MM.1S (cell line): ENCODE results near the gene GPA33.

Experiments
- DNase-seq: peaks from one replicate; pipeline ENCODE4 v3.0.0-alpha.2; 2015
- H2AFZ ChIP-seq: fragments of 300-600 bp; sonication (generic); 2 replicates; pipeline ENCODE4 v1.6.0; 2016; ENCODE audit warnings: antibody characterized with exemption, low read length
- H3F3A ChIP-seq: fragments of 300-600 bp; sonication (generic); 2 replicates; pipeline ENCODE4 v1.6.1; 2016; ENCODE audit warnings: mild to moderate bottlenecking, antibody characterized with exemption, low read length, moderate library complexity, mixed read lengths; ENCODE audit not compliant: insufficient read depth
- H3K27ac ChIP-seq: fragments of 300-600 bp; sonication (generic); 2 replicates; pipeline ENCODE4 v1.5.1; 2016; ENCODE audit warnings: mild to moderate bottlenecking, low read length
- H3K27me3 ChIP-seq: fragments of 300-600 bp; sonication (generic); replicated peaks from 2 replicates; pipeline ENCODE4 v1.6.0; 2016; ENCODE audit warnings: low read length; ENCODE audit not compliant: insufficient read depth
- H3K36me3 ChIP-seq: fragments of 300-600 bp; sonication (generic); replicated peaks from 2 replicates; pipeline ENCODE4 v1.6.1; 2016; ENCODE audit warnings: mild to moderate bottlenecking, low read length, mixed read lengths; ENCODE audit not compliant: insufficient read depth
- H3K4me1 ChIP-seq: fragments of 300-600 bp; sonication (generic); 2 replicates; pipeline ENCODE4 v1.6.1; 2016; ENCODE audit warnings: low read length, mixed read lengths
- H3K4me2 ChIP-seq: fragments of 300-600 bp; sonication (generic); 2 replicates; pipeline ENCODE4 v1.6.0; 2016; ENCODE audit warnings: low read depth, low read length
- H3K4me3 ChIP-seq: fragments of 300-600 bp; sonication (generic); 2 replicates; pipeline ENCODE4 v1.5.1; 2016; ENCODE audit warnings: low read length, mixed read lengths
- H3K79me2 ChIP-seq: fragments of 300-600 bp; sonication (generic); 2 replicates; pipeline ENCODE4 v1.6.1; 2016; ENCODE audit warnings: mixed run types, low read length, mixed read lengths
- H3K9ac ChIP-seq: fragments of 300-600 bp; sonication (generic); 2 replicates; pipeline ENCODE4 v1.6.1; 2016; ENCODE audit warnings: low read length, mixed read lengths
- H3K9me2 ChIP-seq: fragments of 300-600 bp; sonication (generic); replicated peaks from 2 replicates; pipeline ENCODE4 v1.6.1; 2016; ENCODE audit warnings: mild to moderate bottlenecking, low read length, mixed read lengths; ENCODE audit not compliant: insufficient read depth
- H3K9me3 ChIP-seq: fragments of 300-600 bp; sonication (generic); replicated peaks from 2 replicates; pipeline ENCODE4 v1.6.1; 2016; ENCODE audit warnings: mild to moderate bottlenecking, low read length, mixed read lengths; ENCODE audit not compliant: insufficient read depth
- H4K20me1 ChIP-seq: fragments of 300-600 bp; sonication (generic); 2 replicates; pipeline ENCODE4 v1.6.1; 2016; ENCODE audit warnings: mild to moderate bottlenecking, low read length, moderate library complexity, mixed read lengths; ENCODE audit not compliant: insufficient read depth
- EZH2 ChIP-seq: fragments of 300-600 bp; sonication (generic); optimal IDR thresholded peaks from 2 replicates; pipeline ENCODE3; 2017; ENCODE audit warnings: low read depth, mild to moderate bottlenecking, antibody characterized with exemption, low read length, mixed read lengths
- EZH2phosphoT487 ChIP-seq: fragments of 300-600 bp; sonication (generic); IDR thresholded peaks from 2 replicates; pipeline ENCODE4 v1.6.1; 2018; ENCODE audit warnings: antibody characterized with exemption, low read length
- TF ChIP-seq, protein P1 (sequence below): fragments of 300-600 bp; sonication (generic); IDR thresholded peaks from 2 replicates; pipeline ENCODE4 v1.5.1; 2016; ENCODE audit warnings: antibody characterized with exemption, low read length, mixed read lengths

GPA33 gene

GRCh38 chr1:167082511-167083027 lies 7.6 kb downstream of the GPA33 start:
- H3K4me2 ChIP-seq, result no peak overlapping the region
- H3K4me1 ChIP-seq, result no peaks in the 10 kb centered on the region
- no peak overlapping the region for H3K27ac ChIP-seq
- H3K9ac ChIP-seq, result no peak overlapping the region
- no peak overlapping the region for H2AFZ ChIP-seq
- H3K36me3 ChIP-seq, result no peaks in the 10 kb centered on the region
- no peaks in the 10 kb centered on the region for H4K20me1 ChIP-seq
- no peaks in the 10 kb centered on the region for H3K9me2 ChIP-seq
- no peaks in the 10 kb centered on the region for H3K79me2 ChIP-seq
- H3K9me3 ChIP-seq, result no peaks in the 10 kb centered on the region
- no peak for DNase-seq
- no peaks in the 10 kb centered on the region for H3K27me3 ChIP-seq
- H3F3A ChIP-seq, result no peaks in the 10 kb centered on the region
- no peak overlapping the region for H3K4me3 ChIP-seq
- TF ChIP-seq, protein P1, sequence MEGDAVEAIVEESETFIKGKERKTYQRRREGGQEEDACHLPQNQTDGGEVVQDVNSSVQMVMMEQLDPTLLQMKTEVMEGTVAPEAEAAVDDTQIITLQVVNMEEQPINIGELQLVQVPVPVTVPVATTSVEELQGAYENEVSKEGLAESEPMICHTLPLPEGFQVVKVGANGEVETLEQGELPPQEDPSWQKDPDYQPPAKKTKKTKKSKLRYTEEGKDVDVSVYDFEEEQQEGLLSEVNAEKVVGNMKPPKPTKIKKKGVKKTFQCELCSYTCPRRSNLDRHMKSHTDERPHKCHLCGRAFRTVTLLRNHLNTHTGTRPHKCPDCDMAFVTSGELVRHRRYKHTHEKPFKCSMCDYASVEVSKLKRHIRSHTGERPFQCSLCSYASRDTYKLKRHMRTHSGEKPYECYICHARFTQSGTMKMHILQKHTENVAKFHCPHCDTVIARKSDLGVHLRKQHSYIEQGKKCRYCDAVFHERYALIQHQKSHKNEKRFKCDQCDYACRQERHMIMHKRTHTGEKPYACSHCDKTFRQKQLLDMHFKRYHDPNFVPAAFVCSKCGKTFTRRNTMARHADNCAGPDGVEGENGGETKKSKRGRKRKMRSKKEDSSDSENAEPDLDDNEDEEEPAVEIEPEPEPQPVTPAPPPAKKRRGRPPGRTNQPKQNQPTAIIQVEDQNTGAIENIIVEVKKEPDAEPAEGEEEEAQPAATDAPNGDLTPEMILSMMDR, result no peak
- TF ChIP-seq EZH2, result no peak
- TF ChIP-seq EZH2phosphoT487, result no peak

GRCh38 chr1:167081594-167082156 lies 8.5 kb downstream of the GPA33 start:
- H3K9ac ChIP-seq, result no peak overlapping the region
- H3K79me2 ChIP-seq, result no peaks in the 10 kb centered on the region
- H3F3A ChIP-seq, result no peaks in the 10 kb centered on the region
- no peak overlapping the region for H3K4me3 ChIP-seq
- TF ChIP-seq EZH2phosphoT487, result no peak
- H3K36me3 ChIP-seq, result no peaks in the 10 kb centered on the region
- H3K9me2 ChIP-seq, result no peaks in the 10 kb centered on the region
- H3K27me3 ChIP-seq, result no peaks in the 10 kb centered on the region
- H4K20me1 ChIP-seq, result no peaks in the 10 kb centered on the region
- H3K4me1 ChIP-seq, result no peaks in the 10 kb centered on the region
- H2AFZ ChIP-seq, result no peak overlapping the region
- H3K9me3 ChIP-seq, result no peaks in the 10 kb centered on the region
- no peak overlapping the region for H3K4me2 ChIP-seq
- no peak overlapping the region for H3K27ac ChIP-seq
- DNase-seq, result no peak

- Histone ChIP-seq H2AFZ (no peak overlapping the region), H3K9ac (no peak overlapping the region), H3K27me3 (no peaks in the 10 kb centered on the region), H4K20me1 (no peaks in the 10 kb centered on the region), H3K4me2 (no peak overlapping the region), H3K4me1 (no peaks in the 10 kb centered on the region), H3K36me3 (no peaks in the 10 kb centered on the region), H3K9me2 (no peaks in the 10 kb centered on the region), H3K4me3 (no peak overlapping the region), H3K9me3 (no peaks in the 10 kb centered on the region), H3F3A (no peaks in the 10 kb centered on the region), H3K27ac (no peak overlapping the region), H3K79me2 (no peaks in the 10 kb centered on the region)
- no peak for DNase-seq
- TF ChIP-seq, protein P1, result no peak
- TF ChIP-seq EZH2phosphoT487, result no peak
- TF ChIP-seq EZH2, result no peak
Observed at GRCh38 chr1:167077868-167078210, 12.3 kb downstream of the GPA33 start.

- Histone ChIP-seq H3K79me2 (no peaks in the 10 kb centered on the region), H3K27ac (no peak overlapping the region), H2AFZ (no peak overlapping the region), H3K9ac (no peak overlapping the region), H3K4me3 (no peak overlapping the region), H3K27me3 (no peaks in the 10 kb centered on the region), H3F3A (no peaks in the 10 kb centered on the region), H4K20me1 (no peaks in the 10 kb centered on the region), H3K9me3 (no peaks in the 10 kb centered on the region), H3K36me3 (no peaks in the 10 kb centered on the region), H3K4me2 (no peak overlapping the region), H3K9me2 (no peaks in the 10 kb centered on the region), H3K4me1 (no peaks in the 10 kb centered on the region)
- TF ChIP-seq EZH2phosphoT487 (no peak), EZH2 (no peak)
- TF ChIP-seq, protein P1, result no peak
- DNase-seq, result no peak
Observed at GRCh38 chr1:167077128-167077867, 12.9 kb downstream of the GPA33 start.
